HG03064 (cell line): ENCODE data around the gene MYT1.
"Not testable (repeated sequence)": the region's sequence is repeated elsewhere in the genome, so short reads cannot be mapped to it uniquely, and the experiment has no call there.

Source experiments
- ATAC-seq: cut with Tn5 transposase; IDR thresholded peaks from one replicate; pipeline ENCODE4 v1.9.1; 2021; ENCODE audit warnings: low read depth; ENCODE audit not compliant: unreplicated experiment

MYT1 gene

DNA sequence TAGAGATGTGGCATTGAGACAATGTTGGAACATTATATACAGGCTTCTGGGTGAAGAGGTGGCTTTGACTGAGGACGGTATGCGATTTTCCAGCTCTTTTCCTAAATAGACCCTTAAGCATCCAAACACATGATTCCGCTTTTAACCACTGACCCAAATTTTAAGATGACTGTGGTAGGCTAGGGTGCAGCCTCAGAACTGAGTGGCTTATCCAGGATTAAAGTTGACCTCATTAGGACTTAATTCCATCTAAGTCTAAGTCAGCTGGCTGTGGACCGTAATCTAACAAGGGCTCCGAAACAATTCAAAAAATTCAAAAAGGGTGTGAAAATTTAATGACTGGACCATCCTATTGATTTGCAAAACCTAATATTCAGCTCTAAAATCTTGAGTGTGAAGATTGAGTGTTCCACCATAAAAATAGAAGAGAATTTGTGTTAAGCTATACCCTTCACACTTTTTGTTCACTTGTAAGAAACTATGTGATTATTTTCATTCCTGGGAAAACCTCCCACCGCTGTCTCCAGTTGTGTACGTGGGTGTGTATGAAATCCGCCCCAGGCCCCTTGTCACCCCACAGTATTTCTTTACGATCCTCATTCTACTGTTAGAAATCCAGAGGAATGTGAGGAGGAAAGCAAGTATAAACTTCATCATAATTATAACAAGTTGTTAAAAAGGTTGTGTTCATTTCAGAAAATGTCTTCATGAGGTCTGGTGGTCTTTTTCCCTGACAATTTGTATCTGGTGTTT is 94.0 kb downstream of the MYT1 start:
- ATAC-seq: no peak

DNA sequence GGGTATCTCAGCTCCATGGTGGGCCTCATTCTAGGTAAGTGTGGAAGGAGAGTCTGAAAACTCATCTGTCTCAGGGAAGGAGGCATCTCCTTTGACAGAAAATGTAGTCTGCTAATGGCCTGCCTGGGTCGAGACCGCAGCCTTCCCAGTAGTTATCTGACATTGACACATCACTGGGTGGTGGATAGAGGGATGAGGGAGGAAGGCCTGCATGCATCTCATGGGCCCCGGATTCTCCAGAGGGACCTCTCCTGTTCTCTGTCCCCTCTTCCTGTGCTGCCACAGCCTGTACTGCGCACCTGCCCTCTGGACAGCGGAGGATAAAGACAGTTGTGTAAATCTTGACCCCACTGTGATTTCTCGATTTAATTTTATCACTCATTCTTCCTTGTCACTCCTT is 96.0 kb downstream of the MYT1 start:
- ATAC-seq: no peak

DNA sequence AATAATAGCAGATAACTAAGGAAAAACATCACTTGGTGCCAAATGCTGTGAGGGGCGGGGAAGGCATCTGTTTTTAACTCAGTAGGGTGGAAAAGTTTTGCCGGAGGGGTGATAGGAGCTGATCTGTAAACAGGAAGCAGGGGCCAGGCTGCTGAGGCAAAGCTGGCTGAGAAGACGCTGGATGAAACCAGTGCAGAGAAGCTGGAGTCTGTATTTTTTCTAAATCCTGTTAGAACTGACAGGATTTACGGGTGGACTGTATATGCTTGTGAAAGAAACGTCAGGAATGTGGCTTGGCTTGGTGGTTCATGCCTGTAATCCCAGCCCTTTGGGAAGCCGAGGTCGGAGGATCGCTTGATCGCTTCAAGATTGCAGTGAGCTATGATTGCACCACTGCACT is 96.9 kb downstream of the MYT1 start:
- ATAC-seq: no peak

DNA sequence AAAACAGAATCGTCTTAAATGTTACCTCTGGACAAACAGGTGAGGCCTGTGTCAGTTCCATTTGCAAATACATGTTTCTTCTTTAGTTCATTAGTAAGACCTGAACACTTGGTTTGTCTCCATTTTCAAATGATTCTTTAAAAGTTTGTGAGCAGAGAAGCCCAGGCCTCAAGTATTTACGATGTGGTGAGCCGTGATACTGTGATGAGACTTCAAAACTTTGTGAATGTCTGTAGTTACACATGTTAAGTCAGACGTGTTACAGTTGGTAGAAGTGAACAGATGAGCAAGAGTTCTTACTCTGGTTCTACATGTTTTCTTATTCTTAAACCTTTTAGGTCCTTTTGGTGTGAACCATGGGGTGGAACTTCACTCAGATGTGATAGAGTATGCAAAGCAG is 99.8 kb downstream of the MYT1 start:
- no peak for ATAC-seq

DNA sequence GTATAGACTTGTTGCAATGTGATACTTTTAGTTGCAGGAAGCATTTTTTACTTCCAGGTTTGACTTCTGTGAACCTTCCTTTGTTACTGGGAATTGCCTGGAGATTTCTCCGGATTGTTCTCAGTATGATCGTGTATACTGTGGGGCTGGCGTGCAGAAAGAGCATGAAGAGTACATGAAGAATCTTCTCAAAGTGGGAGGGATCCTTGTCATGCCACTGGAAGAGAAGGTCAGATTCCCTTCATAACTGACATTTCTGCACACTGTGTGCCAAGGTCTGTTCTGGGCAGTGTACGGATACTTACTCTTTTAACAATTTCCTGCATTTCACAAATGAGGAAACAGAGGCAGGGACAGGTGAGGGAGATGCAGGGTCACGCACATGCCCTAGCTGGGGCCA is 100.9 kb downstream of the MYT1 start:
- ATAC-seq: no peak

DNA sequence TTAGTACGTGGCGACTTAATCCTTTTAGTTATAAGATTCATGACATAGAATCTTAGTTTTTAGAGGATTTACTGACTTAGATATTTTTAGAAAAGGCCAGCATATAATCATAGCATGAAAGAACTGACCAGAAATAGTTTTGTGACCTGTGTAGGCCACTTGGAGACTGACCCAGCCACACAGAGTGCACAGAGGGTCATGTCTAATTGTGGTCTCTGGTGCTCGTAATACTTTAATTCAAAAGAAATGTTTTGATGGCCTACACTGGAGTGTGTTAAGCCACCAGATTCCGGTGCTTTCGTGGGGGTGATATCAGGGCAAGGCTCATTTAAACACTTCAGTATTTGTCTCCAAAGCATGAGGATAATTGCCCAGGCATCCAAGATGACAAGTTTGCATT is 102.7 kb downstream of the MYT1 start:
- ATAC-seq: no peak

DNA sequence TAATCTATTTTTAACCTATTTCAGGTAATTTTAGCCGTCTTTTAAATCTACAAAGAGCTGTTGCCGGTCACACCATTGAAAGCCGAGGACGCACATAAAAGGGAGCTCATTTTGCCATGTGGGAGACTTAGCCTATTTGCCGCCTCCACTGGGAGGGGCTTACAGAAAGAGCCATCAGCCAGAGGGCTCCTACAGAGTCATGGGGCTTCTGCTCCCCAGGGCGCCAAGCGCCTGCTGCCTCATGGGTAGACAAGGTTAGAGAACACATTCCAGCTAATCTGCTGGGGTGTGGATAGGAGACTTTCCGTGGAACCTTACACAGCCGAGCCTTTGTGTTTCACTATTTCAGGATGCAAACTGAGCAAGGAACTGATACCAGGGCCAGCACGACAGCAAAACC is 103.9 kb downstream of the MYT1 start:
- ATAC-seq: no peak

DNA sequence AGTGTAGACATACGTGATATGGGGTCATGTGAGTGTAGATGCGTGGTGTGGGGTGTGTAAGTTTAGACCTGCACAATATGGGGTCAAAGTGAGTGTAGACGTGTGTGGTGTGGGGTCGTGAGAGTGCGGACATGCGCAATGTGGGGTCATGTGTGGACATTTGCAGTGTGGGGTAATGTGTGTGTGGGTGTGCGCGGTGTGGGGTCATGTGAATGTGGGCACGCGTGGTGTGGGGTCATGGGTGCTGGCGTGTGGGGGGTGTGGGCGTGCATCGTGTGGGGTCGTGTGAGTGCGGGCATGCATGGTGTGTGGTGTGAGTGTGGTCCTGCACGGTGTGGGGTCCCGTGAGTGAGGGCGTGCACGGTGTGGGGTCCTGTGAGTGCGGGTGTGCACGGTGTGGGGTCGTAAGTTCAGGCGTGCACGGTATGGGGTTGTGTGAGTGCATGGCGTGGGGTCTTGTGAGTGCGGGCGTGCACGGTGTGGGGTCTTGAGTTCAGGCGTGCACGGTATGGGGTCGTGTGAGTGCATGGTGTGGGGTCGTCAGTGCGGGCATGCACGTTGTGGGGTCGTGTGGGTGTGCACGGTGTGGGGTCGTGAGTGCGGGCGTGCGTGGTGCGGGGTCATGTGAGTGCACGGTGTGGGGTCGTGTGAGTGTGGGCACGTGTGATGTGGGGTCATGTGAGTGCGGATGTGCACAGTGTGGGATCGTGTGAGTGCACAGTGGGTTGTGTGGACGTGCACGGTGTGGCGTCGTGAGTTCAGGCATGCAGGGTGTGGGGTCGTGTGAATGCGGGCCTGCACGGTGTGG is 105.6 kb downstream of the MYT1 start:
- no peak for ATAC-seq

DNA sequence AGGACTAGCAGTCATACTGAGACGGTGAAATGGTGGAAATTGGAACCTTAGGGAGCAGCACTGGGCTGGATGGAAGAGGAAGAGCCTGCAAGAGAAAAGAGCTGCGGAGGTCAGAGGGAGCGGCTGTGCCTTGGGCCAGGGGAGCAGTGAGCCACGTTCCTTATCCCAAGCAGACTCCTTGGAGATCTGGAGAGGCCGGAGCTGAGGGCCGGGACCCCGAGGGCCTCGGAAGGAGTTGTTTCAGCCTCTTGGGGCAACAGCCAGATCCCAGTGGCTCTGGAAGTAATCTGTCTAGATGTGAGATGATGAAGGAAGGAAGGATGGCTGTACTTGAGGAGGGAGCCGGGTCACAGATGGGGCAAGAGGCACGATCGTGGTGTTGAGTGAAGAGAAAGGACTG is 107.4 kb downstream of the MYT1 start:
- ATAC-seq: no peak

DNA sequence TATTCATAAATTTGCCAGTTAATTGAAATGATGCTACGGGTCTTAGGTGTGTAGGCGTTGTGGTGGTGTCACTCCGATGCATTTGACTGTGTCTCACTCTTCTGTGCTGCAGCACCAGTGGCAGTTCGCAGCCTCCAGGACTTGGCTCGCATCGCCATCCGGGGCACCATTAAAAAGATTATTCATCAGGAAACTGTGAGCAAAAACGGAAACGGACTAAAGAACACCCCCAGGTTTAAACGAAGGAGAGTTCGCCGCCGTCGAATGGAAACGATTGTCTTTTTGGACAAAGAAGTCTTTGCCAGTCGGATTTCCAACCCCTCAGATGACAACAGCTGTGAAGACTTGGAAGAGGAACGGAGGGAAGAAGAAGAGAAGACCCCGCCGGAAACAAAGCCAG is 108.9 kb downstream of the MYT1 start:
- ATAC-seq: no peak

DNA sequence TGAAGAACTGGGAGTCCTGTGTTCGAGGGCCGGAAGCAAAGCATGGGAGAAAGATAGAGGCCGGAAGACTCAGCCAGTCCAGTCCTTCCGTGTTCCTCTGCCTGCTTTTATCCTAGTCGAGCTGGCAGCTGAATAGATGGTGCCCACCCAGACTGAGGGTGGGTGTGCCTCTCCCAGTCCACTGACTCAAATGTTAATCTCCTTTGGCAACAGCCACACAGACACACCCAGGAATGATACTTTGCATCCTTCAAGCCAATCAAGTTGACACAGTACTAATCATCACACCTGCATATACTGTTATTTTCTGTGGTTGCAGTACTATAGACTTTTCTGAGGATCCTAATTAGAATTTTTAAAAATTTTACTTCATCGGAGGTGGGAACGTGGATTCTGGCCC is 112.6 kb downstream of the MYT1 start:
- ATAC-seq: no peak

DNA sequence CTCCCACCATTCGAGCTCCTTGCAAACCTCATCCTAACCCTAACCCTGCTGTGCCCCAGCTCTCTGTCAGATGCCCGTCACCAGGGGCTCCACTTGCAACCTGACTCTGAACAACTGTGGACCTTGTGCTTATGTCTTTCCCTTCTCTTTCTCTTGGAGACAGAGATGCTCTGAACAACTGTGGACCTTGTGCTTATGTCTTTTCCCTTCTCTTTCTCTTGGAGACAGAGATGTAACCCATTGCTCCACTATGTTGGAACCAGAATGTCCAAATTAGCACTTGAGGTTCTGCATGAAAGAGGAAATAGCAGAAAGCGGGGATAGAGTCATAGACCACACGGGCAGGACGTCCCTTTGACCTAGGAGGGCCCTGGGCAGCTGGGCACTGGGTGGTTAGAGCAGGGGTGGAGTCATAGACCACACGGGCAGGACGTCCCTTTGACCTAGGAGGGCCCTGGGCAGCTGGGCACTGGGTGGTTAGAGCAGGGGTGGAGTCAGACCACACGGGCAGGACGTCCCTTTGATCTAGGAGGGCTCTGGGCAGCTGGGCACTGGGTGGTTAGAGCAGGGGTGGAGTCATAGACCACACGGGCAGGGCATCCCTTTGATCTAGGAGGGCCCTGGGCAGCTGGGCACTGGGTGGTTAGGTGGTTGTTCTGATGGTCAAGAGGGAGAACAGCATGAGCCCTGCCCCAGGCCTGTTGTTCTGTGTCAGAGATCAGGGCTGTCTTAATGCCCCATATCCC is 113.5 kb downstream of the MYT1 start:
- ATAC-seq: no peak

DNA sequence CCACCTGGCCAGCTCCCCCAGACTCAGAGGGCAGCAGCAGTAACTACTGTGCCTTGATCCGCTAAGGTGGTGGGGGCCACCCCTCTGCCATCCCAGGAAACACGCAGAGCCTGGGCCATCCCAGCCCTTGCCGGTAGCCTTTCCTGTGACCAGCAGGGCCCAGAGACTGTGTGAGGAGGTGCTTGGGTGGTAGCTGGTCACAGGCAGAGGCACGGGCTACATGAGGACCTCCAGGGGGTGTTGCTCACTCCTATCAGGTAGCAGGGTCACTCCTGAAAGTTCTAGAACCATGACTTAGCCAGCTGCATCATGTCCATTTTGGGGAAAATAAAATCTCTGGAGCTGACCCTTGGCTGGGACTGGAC is 114.0 kb downstream of the MYT1 start:
- ATAC-seq: no peak

DNA sequence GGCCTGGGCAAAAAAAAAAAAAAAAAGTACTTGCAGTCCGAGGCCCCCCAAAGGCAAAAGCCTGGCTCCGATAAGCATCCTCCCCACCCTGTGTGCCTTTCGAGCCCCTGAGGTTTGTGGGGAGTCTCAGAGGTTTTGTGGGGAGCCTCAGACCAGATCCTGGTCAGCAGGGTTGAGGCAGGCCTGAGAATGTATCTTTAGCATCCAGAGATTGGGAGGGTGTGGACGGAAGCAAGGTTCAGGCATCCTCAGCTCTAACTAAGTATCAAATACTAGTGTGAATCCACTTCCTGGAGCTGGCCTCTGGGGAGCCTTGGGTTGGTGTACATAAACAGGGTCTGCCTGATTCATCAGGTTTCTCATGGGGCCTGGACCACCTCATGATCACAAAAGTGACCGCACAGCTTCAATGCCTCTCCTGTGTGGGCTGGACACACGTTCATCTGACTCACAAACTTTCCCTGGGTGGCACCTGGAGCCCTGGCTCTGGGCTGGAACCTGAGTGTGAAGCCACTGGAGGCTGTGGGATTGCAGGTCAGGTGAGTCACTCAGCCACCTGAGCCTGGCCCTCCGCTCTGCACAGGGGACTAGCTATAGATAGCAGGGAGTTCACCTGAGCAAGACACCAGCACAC is 115.7 kb downstream of the MYT1 start:
- ATAC-seq: no peak

DNA sequence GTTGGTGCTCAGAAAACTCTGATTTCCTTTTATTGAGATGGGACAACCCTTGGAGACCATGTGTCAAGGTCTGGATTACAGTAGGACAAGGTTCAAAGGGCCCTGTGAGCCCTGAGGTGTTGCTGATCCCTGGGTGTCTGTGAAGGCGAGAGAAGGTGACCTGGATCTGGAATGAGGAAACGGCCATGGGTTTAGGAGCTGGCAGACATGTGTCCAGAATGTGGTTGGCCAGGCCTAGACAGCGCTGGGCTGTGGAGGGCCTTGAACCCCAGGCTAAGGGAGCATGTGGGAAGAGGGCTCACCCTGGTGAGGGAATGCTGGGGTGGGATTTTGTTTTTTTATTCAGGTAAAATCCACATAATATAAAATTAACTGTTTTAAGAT is 116.2 kb downstream of the MYT1 start:
- ATAC-seq: no peak

DNA sequence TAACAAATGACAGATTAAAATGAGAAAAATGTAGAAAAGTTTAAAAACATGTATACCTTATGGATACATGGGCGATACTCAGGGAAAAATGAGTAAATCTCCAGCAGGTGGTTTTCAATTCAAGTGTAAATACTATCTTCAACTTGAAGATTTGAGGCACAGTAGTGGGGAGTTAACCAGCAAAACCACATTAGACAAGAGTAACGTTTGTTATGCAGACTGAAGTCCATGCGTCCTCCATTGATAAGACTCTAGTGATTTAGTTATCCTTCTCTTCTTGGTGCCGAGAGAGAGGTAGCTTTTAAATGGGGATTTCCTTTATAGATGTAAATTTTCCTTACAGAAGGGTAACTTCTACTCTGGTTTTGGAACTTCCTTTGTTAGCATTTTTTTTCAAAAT is 119.4 kb downstream of the MYT1 start:
- no peak for ATAC-seq

DNA sequence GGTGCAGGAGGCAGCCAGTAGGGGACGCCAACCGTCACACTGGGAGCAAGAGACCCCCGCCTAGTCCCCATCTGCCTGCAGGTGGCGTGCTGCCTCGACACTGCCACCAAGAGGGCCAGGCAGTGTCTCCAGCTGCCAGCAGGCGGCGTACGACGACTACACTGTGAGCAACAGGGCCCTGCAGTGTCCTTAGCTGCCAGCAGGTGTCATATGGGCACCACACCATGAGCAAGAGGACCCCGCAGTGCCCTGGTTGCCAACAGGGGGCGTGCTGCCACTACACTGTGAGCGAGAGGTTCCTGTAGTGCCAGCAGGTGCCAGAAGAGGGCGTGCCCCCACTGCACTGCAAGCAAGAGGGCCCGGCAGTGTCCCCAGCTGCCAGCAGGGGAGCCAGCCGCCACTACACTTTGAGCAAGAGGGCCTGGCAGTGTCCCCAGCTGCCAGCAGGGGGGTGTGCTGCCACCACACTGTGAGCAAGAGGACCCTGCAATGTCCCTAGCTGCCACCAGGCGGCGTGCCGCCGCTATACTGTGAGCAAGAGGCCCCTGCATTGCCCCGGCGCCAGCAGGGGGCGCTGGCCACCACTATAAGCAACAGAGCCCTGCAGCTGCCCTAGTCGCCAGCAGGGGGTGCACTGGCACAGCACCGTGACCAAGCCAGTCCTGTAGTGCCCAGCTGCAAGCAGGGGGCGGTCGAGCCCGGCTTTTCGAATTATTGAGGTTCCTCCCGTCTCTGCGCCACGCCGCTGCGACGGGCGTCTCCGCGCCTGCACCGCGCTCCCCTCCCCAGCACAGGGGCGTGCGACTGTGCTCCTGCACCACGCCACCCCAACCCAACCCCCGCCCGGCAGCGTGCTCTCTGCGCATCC is 121.6 kb downstream of the MYT1 start:
- peak; percentile 93 for ATAC-seq

DNA sequence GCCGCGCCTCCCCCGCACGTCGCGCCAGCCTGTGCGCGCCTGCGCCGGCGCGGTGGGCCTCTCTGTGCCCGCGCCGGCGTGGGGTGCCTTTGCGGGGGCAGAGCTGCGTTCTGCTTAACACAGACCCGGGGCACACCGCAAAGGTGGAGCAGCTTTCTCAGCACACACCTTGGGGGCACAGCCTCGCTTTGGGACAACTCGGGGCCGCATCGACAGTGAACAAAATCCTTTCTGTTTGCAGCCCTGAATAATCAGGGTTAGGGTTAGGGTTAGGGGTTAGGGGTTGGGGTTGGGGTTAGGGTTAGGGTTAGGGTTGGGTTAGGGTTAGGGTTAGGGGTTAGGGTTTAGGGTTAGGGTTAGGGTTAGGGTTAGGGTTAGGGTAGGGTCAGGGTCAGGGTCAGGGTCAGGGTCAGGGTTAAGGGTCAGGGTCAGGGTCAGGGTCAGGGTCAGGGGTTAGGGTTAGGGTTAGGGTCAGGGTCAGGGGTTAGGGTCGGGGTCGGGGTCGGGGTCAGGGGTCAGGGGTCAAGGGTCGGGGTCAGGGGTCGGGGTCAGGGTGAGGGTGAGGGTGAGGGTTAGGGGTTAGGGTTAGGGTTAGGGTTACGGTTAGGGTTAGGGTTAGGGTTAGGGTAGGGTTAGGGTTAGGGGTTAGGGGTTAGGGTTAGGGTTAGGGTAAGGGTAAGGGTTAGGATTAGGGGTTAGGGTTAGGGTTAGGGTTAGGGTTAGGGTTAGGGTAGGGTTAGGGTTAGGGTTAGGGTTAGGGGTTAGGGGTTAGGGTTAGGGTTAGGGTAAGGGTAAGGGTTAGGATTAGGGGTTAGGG is 122.4 kb downstream of the MYT1 start:
- not testable (repeated sequence) for ATAC-seq

DNA sequence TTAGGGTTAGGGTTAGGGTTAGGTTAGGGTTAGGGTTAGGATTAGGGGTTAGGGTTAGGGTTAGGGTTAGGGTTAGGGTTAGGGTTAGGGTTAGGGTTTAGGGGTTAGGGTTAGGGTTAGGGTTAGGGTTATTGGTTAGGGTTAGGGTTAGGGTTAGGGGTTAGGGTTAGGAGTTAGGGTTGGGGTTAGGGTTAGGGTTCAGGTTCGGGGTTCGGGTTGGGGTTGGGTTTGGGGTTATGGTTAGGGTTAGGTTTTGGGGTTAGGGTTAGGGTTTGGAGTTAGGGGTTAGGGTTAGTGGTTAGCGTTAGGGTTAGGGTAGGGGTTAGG is 123.0 kb downstream of the MYT1 start:
- not testable (repeated sequence) for ATAC-seq
